Suppressor macrophage (primary cell): ENCODE data around the gene TATDN2.
"Not testable (repeated sequence)": the region's sequence is repeated elsewhere in the genome, so short reads cannot be mapped to it uniquely, and the experiment has no call there.

Experiments
- DNase-seq, 4 experiments: peaks; one replicate each; pipeline ENCODE4 v3.0.0-alpha.2; 2020 to 2022

Gene TATDN2

GRCh38 chr3:10234526-10235230, 13.6 kb upstream of the TATDN2 start:
- no peak for DNase-seq

DNA sequence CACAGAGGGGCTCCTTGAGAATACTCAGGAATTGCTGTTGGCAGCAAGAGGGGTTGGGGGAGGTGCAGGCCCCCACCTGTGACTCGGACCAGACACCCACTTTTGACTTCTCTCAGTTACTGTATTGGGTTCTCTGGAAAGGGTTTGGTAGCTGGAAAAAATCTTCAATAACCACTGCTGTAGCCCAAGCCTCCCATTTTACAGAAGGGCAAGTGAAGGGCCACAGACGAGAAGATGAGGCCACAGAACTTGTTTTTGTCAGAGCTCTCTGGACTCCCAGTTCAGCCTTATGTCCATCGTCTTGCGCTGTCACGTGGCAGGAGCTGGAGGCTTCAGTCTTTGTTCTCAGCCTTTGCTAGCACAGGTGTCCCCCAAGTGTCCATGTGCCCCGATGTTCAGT, 12.7 kb upstream of the TATDN2 start:
- DNase-seq = no peak

DNA sequence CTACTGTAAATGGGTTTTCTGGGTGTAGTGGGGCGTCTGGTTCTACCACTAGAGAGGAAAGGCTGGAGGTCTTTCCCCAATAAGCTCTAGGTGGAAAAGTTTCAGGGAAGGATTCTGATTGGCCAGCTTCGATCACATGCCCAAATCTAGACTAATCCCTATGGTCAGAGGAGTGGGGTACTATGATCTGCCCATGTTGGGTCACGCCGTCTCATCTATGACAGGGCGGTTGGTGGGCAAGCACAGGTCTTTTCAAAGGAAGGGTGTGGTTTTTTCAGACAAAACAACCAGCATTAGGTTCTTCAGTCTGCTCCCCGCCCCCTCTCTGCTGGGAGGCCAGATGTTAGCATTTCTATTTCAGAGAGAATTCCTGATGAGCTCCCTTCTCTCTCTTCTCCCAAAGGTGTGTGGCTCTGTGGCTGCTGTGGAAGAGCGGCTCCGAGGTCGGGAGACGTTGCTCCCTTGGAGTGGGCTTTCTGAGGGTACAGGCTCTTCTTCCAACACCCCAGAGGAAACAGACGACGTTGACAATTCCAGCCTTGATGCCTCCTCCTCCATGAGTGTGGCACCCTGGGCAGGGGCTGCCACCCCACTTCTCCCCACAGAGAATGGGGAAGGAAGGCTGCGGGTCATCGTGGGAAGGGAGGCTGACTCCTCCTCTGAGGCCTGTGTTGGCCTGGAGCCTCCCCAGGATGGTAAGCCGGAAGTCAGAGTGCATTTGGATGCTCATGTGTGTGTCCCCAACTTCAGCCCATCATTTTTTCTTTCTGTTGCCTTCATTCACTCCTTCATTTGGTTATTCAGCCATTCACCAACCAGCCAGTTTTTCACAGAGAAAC, 9.7 kb upstream of the TATDN2 start:
- peak in 3 of 4 experiments; percentile 50 to 54 (median 53) for DNase-seq

DNA sequence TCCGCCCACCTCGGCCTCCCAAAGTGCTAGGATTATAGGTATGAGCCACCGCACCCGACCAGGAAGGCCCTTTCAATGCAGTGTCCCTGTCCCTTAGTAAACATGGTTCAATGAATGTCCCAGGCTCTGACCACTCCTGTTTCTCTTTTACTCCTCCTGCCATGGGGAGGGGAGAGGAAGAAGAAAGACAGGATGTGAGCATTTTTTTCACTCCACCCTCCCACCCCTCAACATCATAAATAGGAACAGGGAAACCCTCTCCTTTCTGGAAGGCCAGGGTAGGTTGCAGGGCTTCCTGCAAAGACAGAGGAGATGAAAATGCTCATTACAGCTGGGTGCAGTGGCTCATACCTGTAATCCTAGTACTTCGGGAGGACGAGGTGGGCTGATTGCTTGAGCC, 7.5 kb upstream of the TATDN2 start:
- peak in 3 of 4 experiments; percentile 36 to 70 (median 59) for DNase-seq

GRCh38 chr3:10242182-10243065, 5.8 kb upstream of the TATDN2 start:
- DNase-seq = peak; percentile 84 to 91 (median 90)

DNA sequence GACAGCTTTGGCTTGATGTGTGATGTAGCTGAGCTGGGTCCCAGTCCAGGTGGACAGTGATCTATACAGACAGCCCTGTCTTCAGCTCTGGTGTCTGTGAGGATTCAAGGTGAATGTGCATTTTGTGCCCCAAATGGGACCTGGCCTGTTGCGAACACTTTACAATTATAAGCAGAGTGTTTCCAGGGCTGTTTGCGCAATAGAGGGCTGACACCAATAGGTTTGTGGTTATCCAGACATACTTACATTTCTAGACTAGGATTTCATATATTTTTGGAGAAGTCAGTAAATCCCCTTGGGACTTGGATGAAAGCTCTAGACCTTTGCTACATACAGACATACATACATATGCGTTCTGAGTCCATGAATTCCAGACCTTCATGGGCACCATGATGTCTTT, 4.2 kb upstream of the TATDN2 start:
- no peak for DNase-seq

- DNase-seq = peak; percentile 29 to 68 (median 47)
Measured at GRCh38 chr3:10245081-10245712, 3.1 kb upstream of the TATDN2 start.

- no peak for DNase-seq
Measured at GRCh38 chr3:10247679-10248183, 528 bp upstream of the TATDN2 start.

DNA sequence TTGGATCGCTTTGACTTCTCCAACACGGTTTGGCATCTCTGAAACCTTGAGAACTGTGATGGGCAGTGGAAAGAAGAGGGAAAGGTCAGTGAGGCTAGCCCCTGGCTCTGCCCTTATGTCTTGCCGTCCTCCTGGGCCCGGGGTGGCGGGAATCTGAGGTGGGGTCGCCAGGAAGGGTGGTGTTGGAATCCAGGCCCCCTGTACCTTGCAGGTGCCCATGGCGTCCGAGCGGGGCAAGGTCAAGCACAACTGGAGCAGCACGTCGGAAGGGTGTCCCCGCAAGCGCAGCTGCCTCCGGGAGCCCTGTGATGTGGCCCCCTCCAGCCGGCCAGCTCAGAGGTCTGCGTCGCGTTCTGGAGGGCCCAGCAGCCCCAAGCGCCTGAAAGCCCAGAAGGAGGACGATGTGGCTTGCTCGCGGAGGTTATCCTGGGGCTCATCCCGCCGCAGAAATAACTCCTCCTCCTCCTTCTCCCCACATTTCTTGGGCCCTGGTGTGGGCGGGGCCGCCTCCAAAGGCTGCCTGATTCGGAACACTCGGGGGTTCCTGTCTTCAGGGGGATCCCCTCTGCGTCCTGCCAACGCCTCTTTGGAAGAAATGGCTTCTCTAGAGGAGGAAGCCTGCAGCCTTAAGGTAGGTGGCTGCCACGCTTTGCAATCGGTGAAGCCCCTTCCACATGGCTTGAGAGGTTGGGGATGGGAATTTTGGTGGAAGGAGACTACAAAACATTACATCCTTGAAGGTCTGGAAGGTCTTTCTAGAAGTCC, 907 bp downstream of the TATDN2 start:
- peak; percentile 70 to 89 (median 81) for DNase-seq

DNA sequence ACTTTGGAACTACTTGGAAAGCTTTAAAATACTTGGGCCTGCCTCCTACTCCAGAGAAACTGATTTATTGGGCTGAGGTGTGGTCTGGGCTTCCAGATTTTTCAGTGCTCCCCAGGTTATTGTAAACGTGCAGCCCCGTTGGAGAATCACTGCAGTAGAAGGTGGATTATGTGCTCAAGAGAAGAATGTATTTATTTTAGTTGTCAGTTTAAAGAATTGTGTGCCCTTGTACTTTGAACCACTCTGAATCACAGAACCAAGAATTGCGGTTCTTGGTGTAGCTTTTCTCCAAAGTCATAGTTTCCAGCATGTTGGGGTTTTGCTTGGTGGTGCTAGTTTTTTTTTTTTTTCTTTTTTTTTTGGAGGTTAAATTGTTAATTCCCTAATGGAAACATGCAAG, 1.6 kb downstream of the TATDN2 start:
- no peak for DNase-seq

DNA sequence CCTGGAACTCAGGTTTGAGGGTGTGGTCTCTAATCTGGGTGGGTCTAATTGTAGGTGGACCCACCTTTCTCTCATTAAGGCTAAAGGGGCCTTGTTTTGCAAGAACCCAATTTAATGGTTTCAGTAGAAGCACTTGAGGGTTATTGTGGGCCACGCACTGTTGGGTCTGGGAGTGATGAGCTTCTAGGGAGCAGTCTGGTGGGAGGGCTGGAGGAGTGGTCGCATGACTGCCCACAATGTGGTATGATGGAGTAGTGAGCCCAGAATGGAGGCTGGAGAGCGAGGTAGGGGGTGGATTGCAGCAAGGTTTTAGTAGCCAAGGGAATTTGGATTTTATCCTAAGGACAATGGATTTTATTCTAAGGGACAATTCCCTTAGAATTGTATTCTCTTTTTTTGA, 2.7 kb downstream of the TATDN2 start:
- DNase-seq = no peak

DNA sequence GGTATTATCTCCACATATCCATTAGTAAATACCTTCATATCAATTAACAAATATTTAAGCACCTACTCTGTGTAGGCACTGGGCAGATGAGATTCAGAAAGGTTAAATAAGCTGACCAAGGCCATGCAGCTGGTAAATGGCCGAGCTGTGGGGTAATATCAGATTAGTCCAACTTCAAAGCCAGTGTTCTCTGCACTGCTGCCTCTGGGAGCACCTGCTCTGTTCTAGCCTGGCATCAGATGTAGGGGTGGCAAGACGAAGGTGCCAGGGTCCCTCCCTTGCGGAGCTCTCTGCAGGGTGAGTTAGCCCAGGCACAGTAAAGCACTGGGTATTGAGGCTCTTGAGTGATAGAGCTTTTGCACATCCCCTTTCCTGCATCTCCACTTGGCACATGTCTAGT, 5.5 kb downstream of the TATDN2 start:
- DNase-seq = no peak

- no peak for DNase-seq
Measured at GRCh38 chr3:10255835-10256234, 7.6 kb downstream of the TATDN2 start.

- DNase-seq = no peak
Measured at GRCh38 chr3:10259036-10259435, 10.8 kb downstream of the TATDN2 start.

- no peak for DNase-seq
Measured at GRCh38 chr3:10259798-10260197, 11.5 kb downstream of the TATDN2 start.

GRCh38 chr3:10260211-10260701, 12.0 kb downstream of the TATDN2 start:
- no peak for DNase-seq

DNA sequence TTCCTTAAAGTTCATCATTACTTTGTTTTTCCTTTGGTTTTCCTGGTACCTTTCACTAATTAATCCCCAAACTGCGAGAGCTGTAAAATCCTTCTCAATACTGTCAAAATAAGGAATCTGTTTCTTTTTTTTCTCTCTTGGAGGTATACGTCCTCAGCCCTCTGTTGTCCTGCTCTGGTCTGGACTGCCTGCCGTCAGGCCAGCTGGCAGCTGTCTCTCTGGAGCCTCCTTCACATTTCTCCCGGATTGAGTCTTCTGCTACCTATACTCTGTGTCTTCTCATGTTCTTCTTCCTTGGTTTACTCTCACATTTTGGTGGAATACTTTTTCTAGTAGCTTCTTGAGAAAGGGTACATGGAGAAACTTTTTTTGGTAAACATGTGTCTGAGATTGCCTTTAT, 13.8 kb downstream of the TATDN2 start:
- DNase-seq = no peak

GRCh38 chr3:10263646-10264363, 15.5 kb downstream of the TATDN2 start:
- DNase-seq = peak in 2 of 4 experiments; percentile 44 to 55

GRCh38 chr3:10265833-10266232, 17.6 kb downstream of the TATDN2 start:
- DNase-seq = no peak

- DNase-seq = not testable (repeated sequence)
Measured at GRCh38 chr3:10266936-10267335, 18.7 kb downstream of the TATDN2 start.

DNA sequence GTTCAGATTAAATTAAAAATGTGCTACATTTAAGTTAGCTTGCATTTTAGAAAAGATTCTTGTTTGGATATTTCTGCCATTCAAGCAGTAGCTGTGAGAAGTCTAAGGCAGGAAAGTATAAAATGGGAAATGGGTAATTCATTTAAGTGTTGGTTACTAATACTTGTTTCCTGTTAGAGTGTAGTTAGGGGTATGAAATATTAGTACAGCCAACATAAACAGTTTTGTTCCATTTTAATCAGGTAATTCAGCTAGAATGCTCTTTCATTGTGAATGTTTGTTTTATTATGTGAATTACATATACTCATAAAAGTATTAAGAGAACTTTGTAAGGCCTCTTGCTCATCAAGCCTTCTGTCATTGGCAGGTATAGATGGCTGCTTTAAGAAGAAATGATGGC, 19.9 kb downstream of the TATDN2 start:
- DNase-seq = no peak
